CD4-positive, alpha-beta T cell treated with Interferon alpha-2 for 1 hour (primary cell): ENCODE results near the gene OR6C65.
"Not testable (repeated sequence)": the region's sequence is repeated elsewhere in the genome, so short reads cannot be mapped to it uniquely, and the experiment has no call there.

ENCODE experiments used
- DNase-seq, 2 donors: peaks; one replicate each; pipeline ENCODE4 v3.0.0-alpha.2; 2020 to 2022

OR6C65 gene

DNA sequence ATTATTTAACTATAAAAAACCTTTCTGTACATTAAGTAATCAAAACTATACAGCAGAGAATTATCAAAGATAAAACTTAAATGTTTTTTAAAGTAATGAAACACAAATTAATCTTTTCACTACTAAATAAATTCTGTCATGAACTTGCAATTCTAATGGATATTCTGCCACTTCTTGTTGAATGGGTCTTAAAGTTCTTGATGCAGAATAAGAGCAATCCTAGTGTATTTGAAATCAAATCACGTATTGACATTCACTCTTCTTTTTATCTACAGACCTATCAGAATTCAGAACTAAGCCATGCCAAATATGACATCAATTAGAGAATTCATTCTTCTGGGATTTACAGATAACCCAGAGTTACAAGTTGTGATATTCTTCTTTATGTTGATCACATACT, at the start of gene OR6C65:
OR6C65 (plus strand) TSS at position 301 of the 400 bp plus-strand sequence; CDS start at position 301, 0 bp downstream.
- no peak for DNase-seq

DNA sequence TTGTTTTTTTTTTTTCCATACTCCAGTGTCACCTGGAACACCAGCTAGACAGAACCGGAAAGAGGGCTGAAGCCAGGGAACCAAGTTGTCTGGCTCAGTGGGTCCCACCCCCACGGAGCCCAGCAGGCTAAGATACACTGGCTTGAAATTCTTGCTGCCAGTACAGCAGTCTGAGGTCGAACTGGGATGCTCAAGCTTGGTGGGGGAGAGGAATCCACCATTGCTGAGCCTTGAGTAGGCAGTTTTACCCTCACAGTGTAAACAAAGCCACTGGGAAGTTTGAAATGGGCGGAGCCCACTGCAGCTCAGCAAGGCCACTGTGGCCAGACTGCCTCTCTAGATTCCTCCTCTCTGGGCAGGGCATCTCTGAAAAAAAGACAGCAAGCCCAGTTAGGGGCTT, 45.0 kb upstream of the OR6C65 start:
- DNase-seq = not testable (repeated sequence)

DNA sequence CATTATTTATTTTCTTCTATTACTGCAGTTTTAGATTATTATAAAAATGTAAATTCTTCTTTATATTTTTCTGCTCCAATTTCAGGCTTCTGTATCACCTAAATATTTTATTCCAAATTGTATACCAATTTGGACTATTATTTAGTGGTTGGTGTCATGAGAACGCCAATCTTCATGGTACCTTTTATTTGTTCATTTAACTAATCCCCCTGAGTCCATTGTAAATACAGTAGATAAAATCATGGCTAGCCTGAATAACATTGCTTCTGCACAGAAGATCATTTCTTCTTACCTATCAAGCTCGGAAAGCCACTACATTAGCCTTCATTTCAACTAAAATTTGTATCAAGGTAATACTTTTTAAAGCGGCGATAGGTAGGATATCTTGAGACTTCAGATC, 37.7 kb upstream of the OR6C65 start, which contains the start of gene OR6C75:
OR6C75 (plus strand) TSS at position 301 of the 400 bp plus-strand sequence. CDS start 2,136 bp downstream, outside the sequence.
- no peak for DNase-seq

DNA sequence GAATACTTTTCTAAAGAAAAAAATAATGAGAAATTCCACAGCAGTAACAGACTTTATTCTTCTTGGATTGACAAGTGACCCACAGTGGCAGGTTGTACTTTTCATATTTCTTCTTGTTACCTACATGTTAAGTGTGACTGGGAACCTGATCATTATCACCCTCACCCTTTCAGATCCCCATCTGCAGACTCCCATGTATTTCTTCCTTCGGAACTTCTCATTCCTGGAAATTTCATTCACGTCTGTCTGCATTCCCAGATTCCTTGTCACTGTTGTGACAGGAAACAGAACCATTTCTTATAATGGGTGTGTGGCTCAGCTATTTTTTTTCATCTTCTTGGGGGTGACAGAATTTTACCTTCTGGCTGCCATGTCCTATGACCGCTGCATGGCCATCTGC, 35.2 kb upstream of the OR6C65 start:
- no peak for DNase-seq

DNA sequence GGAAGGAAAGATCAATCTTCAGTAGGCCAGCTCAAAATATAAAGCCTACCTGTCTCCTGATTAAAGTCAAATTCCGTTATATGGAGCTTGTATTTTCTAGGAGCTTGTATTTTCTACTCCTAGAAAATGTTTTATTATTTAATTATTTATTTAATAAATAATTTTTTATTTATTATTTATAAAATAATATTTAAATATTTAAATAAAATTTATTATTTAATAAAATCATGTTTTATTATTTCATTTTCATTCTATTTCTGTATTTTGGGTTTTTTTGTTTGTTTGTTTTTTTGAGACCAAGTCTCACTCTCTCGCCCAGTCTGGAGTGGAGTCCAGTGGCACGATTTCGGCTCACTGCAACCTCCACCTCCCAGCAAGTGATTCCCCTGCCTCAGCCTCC, 27.8 kb upstream of the OR6C65 start:
- no peak for DNase-seq

DNA sequence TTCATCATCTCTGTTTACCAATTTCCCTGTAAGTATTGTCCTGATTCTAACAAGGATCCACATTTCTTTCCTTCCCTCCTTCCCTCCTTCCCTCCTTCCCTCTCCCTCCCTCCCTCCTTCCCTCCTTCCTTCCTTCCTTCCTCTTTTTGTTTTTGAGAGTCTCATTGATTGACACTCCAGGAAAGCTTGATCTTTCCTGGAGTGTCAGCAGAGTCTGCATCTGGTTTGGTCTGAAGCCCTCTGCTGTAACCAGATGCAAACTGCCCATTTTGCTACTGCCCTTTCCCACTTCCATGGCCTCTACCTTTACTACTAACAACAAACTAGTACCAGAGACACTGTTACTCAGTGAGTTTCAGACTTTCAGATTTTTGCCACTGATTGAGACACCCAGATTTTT, 14.4 kb upstream of the OR6C65 start:
- DNase-seq = no peak

DNA sequence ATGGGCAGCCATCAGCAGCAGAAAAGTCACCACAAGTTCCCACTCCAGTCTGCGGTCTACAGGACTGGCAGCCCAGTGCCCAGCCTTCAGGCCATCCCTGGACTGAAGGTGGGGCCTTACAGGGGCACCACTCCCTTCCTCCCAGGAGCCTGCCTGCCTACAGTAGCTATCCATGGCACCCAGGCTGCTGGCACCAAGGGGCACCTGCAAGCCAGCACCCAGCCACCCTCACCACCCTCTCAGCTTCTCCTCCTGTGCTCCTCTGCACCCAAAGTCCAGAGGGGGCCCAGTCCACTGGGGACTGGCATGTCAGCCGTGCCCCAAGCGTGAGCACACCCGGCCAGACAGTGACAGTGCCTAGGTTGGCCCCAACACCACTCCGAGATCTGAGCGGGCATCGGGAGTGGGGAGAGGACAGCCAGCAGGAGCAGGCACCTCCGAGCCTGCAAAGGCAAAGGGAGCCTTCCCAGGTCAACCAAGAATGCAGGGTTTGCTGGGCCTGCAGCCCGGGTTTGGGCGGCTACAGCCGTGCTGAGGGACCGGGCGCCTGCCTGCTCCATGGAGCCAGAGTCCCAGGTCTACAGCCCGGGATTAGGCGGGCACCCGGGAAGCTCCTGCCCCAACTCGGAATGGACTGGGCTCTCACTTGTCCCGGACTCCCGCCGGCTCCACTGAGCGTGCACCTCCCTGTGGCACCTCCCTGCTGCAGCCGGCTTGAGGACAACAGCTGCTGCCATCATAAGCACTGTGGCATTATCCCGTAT, 8.1 kb upstream of the OR6C65 start:
- DNase-seq = no peak

DNA sequence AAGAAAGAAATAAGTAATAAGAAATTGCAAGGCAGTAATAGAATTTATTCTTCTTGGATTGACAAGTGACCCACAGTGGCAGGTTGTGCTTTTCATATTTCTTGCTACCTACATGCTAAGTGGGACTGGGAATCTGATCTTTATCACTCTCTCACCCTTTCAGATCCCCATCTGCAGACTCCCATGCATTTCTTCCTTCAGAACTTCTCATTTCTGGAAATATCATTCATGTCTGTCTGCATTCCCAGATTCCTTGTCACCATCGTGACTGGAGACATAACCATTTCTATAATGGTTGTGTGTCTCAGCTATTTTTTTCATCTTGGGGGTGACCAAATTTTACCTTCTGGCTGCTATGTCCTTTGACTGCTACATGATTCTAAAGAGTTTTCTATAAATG, 4.0 kb upstream of the OR6C65 start:
- DNase-seq = no peak

DNA sequence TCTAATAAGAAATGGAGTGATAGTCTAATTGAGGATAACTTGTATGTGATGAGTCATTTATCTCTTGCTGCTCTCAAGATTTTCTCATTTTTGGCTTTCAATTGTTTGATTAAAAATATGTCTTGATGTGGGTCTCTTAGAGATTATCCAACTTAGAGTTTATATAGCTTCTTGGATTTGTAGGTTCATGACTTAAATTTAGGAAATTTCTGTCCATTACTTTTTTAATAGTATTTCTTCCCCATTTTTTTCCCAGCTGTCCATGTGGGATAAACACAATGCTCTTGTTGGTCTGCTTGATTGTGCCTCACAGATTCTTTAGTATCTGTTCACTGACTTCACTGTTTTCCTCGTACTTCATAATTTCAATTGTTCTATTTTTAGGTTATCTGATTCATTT, 7.5 kb downstream of the OR6C65 start:
- no peak for DNase-seq

DNA sequence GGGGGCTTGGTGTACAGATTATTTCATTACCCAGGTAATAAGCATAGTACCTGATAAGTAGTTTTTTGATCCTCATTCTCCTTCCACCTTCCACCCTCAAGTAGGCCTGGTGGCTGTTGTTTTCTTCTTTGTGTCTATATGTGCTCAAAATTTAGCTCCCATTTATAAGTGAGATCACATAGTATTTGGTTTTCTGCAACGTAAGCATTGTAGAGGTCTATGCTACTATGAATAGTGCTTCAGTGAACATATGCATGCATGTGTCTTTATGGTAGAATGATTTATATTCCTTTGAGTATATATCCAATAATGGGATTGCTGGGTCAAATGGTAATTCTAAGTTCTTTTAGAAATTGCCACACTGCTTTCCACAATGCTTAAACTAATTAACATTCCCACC, 8.8 kb downstream of the OR6C65 start:
- not testable (repeated sequence) for DNase-seq

DNA sequence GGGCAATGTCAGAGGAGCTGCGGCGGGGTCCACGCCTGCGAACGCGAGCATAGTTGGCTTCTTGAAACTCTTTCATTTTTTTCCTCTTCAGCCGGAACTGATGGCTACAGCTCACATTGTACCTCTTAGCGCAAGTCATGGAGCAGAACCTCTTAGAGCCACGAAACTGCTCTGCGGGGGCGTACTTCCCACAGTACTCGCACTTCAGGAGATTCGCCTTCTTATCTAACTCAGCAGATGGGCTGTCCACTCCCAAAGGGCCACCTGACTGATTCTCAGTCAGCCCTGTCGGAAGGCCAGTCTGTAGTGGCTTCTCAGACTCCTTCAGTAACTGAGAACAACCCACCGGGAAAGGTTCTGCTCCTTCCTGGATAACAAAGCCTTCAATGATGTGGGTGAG, 11.8 kb downstream of the OR6C65 start:
- not testable (repeated sequence) for DNase-seq

DNA sequence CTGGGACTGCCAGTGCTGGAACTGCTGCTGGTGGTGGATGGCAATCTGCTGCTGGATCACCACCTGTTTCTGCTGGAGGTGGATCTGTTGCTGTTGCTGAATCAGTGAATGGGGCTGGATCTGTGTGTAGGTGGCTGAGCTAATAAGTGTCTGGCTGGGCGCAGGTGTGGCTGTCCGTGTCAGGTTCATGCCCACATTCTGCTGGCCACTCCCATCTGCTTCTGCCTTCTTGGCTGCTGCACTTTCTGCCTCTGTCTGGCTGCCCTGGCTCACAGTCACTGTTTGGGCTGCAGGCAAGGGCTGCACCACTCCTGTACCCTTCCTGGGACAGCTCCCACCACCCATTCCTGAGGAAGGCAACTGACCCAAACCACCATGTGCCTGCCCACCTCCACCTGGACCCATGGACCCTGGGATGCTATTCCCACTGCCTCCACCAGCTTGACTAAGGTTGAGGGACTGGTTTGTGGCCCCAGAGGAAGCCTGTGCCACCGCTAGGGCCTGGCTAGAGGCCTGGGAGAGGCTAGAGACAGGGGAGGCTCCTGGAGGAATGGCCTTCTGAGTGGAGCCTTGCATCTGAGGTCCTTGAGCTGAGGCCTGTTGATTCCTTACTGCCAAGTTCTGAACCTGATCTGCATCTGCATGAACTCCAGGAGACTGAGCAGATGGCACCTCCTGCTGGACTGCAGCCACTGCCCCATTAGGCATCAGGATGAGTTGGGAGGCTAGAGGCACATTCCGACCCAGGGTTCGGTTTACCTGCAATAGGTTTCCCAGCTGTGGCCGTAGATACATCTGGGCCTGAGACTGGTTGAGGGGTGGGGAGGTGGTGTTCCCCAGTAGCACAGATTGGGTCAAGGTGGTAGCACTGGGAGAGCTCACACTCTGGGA, 13.4 kb downstream of the OR6C65 start:
- not testable (repeated sequence) for DNase-seq

DNA sequence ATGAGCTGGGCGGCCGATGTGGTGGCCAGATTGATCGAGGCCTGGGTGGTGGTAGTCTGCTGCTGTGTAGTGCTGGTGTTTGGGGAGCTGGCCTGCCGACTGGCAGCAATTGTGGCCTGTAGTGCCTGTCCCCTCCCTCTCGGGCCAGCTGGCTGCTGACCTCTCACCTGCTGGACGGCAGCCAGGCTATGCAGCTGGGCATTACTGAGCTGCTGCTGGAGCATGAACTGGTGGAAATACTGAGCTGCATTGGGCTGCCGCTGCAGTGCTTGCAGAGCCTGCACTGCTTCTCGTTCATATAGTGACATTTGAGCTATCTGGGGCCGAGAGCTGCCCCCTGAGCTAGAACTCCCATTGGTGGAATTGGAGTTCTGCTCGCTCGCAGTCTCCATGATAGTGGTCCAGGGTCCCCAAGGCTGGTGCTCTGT, 14.1 kb downstream of the OR6C65 start:
- DNase-seq = not testable (repeated sequence)

DNA sequence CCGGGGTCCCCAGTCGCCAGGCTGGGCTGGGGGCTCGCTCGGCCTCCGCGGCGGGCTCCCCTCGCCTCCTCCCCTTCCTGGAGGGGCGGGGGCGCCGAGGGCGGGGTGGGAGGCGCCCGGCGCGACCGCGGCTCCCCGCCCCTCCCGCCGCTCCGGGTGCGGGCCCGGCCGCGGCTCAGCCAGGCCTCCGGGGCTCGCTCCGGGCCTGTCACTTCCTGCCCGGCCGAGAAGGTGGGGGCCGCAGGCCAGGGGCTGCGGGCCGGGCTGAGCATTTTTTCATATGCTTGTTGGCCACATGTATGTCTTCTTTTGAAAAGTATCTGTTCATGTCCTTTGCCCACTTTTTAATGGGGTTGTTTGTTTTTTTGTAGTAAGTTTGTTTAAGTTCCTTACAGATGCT, 14.6 kb downstream of the OR6C65 start:
- DNase-seq = not testable (repeated sequence)

DNA sequence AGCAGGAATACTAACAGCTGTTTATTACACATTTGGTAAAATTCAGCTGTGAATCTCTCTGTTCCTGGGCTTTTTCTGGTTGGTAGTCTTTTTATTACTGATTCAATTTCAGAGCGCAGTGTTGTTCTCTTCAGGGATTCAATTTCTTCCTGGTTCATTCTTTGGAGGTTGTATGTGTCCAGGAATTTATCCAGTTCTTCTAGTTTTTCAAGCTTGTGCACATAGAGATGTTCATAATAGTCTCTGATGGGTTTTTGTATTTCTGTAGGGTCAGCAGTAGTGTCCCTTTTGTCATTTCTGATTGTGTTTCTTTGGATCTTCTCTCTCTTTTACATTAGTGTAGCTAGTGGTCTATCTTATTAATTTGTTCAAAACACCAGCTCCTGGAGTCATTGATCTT, 16.6 kb downstream of the OR6C65 start:
- no peak for DNase-seq

DNA sequence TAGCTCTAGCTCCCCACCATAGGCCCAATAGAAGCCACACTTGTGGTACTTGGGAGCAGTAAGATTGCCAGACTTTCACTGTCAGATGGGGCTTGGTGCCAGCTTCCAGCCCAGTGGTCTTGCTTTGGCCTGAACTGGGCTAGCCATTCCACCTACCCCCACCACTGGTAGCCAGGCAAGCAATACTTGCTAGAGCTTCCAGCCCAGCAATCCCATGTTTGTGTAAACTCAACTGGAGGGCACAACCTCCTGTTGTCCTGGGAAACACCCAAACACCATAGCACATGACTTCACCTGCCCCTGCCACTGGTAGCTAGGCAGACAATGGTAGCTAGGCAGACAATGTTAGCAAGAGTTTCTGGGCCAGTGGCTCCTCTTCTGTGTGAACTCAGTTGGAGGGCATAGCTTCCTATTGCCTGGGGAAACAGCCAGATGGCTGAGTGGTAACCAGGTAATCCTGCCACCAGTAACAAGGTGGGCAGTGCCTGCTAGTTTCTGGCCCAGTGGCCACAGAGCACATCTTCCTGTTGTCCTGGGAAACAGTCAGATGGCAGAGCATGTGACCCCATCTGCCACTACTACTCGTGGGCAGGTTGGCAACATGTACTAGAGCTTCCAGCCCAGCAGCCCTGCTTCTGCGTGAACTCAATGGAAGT, 20.1 kb downstream of the OR6C65 start:
- no peak for DNase-seq

DNA sequence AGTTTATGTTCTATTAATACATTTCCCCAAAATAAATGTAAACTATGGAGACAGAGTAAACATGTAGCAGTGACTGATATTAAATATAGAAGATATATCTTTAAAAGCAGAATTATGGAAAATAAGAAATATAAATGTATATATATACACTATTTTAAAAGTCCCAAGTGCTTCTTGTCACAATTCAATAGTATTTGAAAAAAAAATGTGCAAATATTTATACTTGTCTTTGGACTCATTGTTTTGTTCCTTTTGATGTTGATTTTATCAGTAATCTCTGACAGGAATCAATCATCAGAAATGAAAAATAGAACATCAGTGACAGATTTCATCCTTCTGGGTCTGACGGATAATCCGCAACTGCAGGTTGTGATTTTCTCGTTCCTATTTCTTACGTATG, 25.6 kb downstream of the OR6C65 start, which contains the start of gene OR6C76:
OR6C76 (plus strand) TSS at position 301 of the 400 bp plus-strand sequence; CDS start at position 301, 0 bp downstream.
- DNase-seq = no peak

DNA sequence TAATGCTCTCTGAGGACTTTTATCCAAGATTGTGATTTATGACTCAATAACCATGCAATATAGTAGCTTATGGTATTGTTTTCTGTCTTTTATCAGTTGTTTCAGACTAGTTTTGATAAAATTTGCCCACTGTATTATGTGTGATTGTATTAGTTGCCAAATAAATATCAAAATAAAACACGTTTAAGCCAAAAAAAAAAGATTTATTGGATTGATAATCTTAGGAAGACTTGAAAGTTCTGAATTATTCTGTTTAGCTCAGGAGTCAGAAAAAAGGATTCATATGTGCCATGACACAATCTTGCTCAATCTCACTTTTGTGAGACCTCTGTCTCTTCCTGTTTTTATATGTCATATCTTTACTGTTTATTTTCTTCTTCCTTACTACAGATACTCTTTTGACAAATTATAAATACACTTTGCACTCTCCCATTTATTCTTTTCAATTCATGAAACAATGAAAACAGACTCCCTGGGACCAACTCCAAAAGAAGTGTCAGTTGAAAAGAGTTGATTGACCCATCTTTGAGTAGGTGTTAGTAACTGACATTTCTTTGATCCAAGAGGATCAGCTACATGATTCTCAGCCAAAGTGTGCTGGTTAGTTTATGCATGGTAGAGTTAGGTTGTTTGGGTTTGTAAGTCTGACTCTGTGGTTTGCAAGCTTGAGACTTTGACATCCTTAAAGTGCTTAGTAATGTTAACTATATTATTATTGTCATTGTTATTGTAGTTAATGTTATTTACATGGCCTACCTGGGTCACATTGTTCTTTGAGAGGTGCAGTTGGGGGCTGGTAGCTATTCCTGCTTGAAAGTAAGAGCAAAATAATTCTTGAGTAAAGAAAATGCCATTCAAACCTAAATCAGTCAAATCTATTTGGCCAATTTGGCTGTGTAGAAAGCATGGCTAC, 28.3 kb downstream of the OR6C65 start:
- no peak for DNase-seq

DNA sequence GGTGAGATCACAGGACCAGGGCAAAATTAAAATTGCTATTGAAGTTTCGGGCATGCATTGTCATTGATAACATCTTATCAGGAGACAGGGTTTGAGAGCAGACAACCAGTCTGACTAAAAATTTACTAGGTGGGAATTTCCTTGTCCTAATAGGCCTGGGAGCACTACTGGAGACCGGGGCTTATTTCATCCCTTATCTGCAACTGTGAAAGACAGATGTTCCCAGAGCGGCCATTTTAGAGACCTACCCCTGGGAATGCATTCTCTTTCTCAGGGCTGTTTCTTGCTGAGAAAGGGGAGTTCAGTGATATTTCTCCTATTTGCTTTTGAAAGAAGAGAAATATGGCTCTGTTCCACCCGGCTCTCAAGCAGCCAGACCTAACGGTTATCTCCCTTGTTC, 40.9 kb downstream of the OR6C65 start:
- not testable (repeated sequence) for DNase-seq

DNA sequence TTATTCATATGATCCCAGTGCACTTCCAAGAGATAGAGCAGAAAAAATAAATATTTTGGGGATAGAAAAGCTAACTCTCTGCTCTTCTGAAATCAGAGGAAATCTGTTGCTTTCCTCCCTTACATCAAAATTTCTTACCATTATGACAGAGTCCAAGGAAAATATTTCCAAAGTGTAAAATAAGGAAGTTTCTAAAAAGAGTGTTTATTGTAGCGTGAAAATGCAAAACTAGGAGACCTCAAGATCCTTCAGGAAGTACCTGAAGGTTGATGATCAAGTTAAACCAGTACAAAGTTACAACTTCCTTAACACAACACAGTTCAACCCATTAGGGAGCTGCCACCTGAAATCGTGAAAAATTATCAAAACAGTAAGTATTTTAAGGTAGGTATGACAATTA, 43.4 kb downstream of the OR6C65 start, which contains the start of gene OR6C2:
OR6C2 (plus strand) TSS at position 301 of the 400 bp plus-strand sequence. CDS start 8,138 bp downstream, outside the sequence.
- no peak for DNase-seq

DNA sequence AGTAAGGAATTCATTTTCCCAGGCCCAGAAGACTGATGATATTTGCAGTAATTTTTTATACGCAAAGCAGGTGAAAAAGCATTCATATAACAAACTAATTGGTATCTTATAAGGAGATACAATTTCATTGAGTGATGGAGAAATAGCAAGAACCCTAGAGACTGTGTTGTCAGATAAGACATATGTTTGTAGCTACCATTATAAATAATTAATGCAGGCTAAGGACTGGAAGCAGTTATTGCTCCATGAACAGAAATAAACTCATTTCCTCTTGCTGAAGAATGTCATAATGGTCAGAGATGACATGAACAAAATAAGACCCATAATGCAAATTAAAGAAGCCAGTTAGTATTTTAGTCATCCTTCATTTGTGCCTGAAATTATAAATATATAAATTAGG, 45.0 kb downstream of the OR6C65 start:
- DNase-seq = no peak

DNA sequence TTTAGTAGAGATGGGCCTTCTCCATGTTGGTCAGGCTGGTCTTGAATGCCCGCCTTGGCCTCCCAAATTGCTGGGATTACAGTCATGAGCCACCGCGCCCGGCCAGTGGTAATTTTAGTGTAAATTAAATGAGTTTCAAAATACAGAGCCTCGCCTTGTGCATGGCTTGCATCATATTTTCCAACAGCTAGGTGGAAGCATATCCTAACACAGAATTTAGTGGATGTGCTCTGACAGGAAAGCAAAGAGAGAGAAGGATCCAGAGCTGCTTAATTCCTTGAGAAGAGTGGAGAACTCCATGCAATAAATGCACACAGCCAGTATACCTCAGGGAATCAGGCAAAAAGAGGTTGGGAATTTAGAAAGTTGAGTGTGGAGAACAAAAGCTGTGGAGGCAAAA, 46.0 kb downstream of the OR6C65 start:
- DNase-seq = no peak
